SK-N-SH (cell line): Measurements from ENCODE around the gene BMP2. TPM values are rescaled to one million over a fixed set of nuclear protein-coding genes. Genes with fewer than 3 reads are reported as not detected.

Source experiments
- CTCF ChIA-PET: fragments of 300-600, 350-600 bp; formaldehyde crosslinking; extraction: SDS; loops from one replicate; lab custom pipeline; 2021; lab: Yijun Ruan, JAX
- POLR2A ChIA-PET: fragments of 350-600 bp; sonication (Branson Sonifier 250); formaldehyde crosslinking; extraction: SDS; loops from one replicate; lab custom pipeline; 2020; ENCODE audit warnings: antibody characterized with exemption, inconsistent platforms; lab: Yijun Ruan, JAX
- DNase-seq: peaks from one replicate; pipeline ENCODE4 v3.0.0; 2012
- H2AFZ ChIP-seq: fragments of 200-600 bp; sonication (generic); 2 replicates; pipeline ENCODE4 v1.8.1; 2016; ENCODE audit warnings: antibody characterized with exemption, mild to moderate bottlenecking, low read depth
- H3F3A ChIP-seq: fragments of 200-600 bp; sonication (generic); replicated peaks from 2 replicates; pipeline ENCODE3; 2016; ENCODE audit warnings: antibody characterized with exemption, mild to moderate bottlenecking; ENCODE audit not compliant: insufficient read depth
- H3K27ac ChIP-seq, 2 experiments: fragments of 200-500 bp in 1 of 2; fragments of 200-600 bp in 1 of 2; sonication (Bioruptor generic) in 1 of 2; sonication (generic), shearing (Covaris generic) in 1 of 2; 2 replicates each; pipeline versions ENCODE4 v1.5.1 to v1.6.1; 2014 to 2016; ENCODE audit warnings: low read depth in 2 of 2, inconsistent platforms in 1 of 2, low read length in 1 of 2, mild to moderate bottlenecking in 1 of 2, mixed read lengths in 1 of 2
- H3K27me3 ChIP-seq: fragments of 200-600 bp; sonication (generic), shearing (Covaris generic); 2 replicates; pipeline ENCODE4 v1.6.1; 2016; ENCODE audit warnings: mixed run types; ENCODE audit not compliant: insufficient read depth
- H3K36me3 ChIP-seq, 2 experiments: fragments of 200-500 bp in 1 of 2; fragments of 200-600 bp in 1 of 2; sonication (Bioruptor generic) in 1 of 2; sonication (generic) in 1 of 2; replicated peaks in 1 of 2; 2 replicates each; pipeline versions ENCODE3 to v1.5.1; 2014 to 2016; ENCODE audit warnings: low read length in 1 of 2, mild to moderate bottlenecking in 1 of 2; ENCODE audit not compliant: insufficient read depth in 2 of 2, control insufficient read depth in 1 of 2
- H3K4me1 ChIP-seq, 2 experiments: fragments of 200-500 bp in 1 of 2; fragments of 200-600 bp in 1 of 2; sonication (Bioruptor generic) in 1 of 2; sonication (generic), shearing (Covaris generic) in 1 of 2; 2 replicates each; pipeline versions ENCODE4 v1.5.1 to v1.6.1; 2014 to 2016; ENCODE audit warnings: low read depth in 1 of 2, low read length in 1 of 2, mixed run types in 1 of 2; ENCODE audit not compliant: insufficient read depth in 2 of 2, control insufficient read depth in 1 of 2
- H3K4me2 ChIP-seq: fragments of 200-600 bp; sonication (generic), shearing (Covaris generic); 2 replicates; pipeline ENCODE4 v1.6.1; 2017; ENCODE audit warnings: mixed run types
- H3K4me3 ChIP-seq, 2 experiments: fragments of 200-500 bp in 1 of 2; fragments of 200-600 bp in 1 of 2; sonication (Bioruptor generic) in 1 of 2; sonication (generic), shearing (Covaris generic) in 1 of 2; 2 replicates each; pipeline versions ENCODE4 v1.5.1 to v1.8.1; 2014 to 2016; ENCODE audit warnings: low read depth in 2 of 2, inconsistent platforms in 1 of 2, low read length in 1 of 2, mild to moderate bottlenecking in 1 of 2, mixed read lengths in 1 of 2, moderate library complexity in 1 of 2
- H3K79me2 ChIP-seq: fragments of 200-600 bp; sonication (generic); 2 replicates; pipeline ENCODE4 v1.8.1; 2017; ENCODE audit warnings: mild to moderate bottlenecking; ENCODE audit not compliant: insufficient read depth
- H3K9ac ChIP-seq: fragments of 200-600 bp; sonication (generic); 2 replicates; pipeline ENCODE4 v1.6.1; 2017; ENCODE audit warnings: mixed run types
- H3K9me2 ChIP-seq: fragments of 200-600 bp; sonication (generic); 2 replicates; pipeline ENCODE4 v1.6.1; 2017; ENCODE audit warnings: mixed run types
- H3K9me3 ChIP-seq: fragments of 200-600 bp; sonication (generic); 2 replicates; pipeline ENCODE4 v1.6.1; 2017; ENCODE audit warnings: mixed run types, mild to moderate bottlenecking, moderate library complexity
- H4K20me1 ChIP-seq: fragments of 200-600 bp; sonication (generic); 2 replicates; pipeline ENCODE4 v1.6.1; 2017; ENCODE audit warnings: mild to moderate bottlenecking, mixed run types; ENCODE audit not compliant: insufficient read depth
- GABPA ChIP-seq: IDR thresholded peaks from 2 replicates; pipeline ENCODE4 v1.4.0; 2012; ENCODE audit warnings: low read depth, mild to moderate bottlenecking
- MXI1 ChIP-seq: IDR thresholded peaks from 2 replicates; pipeline ENCODE4 v1.6.1; 2012; ENCODE audit warnings: mild to moderate bottlenecking, low read depth, low read length, improper control_type of control experiment
- NFIC ChIP-seq: IDR thresholded peaks from 2 replicates; pipeline ENCODE4 v1.4.0; 2012; ENCODE audit warnings: borderline replicate concordance
- RCOR1 ChIP-seq: fragments of 150-350 bp; IDR thresholded peaks from 2 replicates; pipeline ENCODE4 v1.6.1; 2017; ENCODE audit warnings: antibody characterized with exemption, low read length
- SIN3A ChIP-seq: IDR thresholded peaks from 2 replicates; pipeline ENCODE4 v1.6.1; 2012; ENCODE audit warnings: low read depth, mild to moderate bottlenecking, low read length, moderate library complexity, borderline replicate concordance
- SMC3 ChIP-seq: IDR thresholded peaks from 2 replicates; pipeline ENCODE4 v1.6.1; 2012; ENCODE audit warnings: low read depth, low read length, improper control_type of control experiment
- YY1 ChIP-seq: IDR thresholded peaks from 2 replicates; pipeline ENCODE4 v1.4.0; 2012; ENCODE audit warnings: low read depth, mild to moderate bottlenecking
- WGBS: methylation state at CpG from one replicate; pipeline ENCODE4 v1.1.6; 2017; ENCODE audit warnings: low lambda C conversion rate; 5-methylcytosine and 5-hydroxymethylcytosine counted together
- polyA plus RNA-seq, 3 experiments: library from polyadenylated mRNA; depleted of rRNA; stranded (reverse); fragments of >200 nt; gene quantifications; 2 replicates each; pipeline ENCODE4 v1.2.3, GENCODE V29; 2012
- TF ChIP-seq, protein P1 (sequence below): IDR thresholded peaks from 2 replicates; pipeline ENCODE4 v1.4.0; 2012; ENCODE audit warnings: low read depth, borderline replicate concordance
- TF ChIP-seq, protein P2 (sequence below): IDR thresholded peaks from 2 replicates; pipeline ENCODE4 v1.4.0; 2012; ENCODE audit warnings: low read depth, borderline replicate concordance
- TF ChIP-seq, protein P3 (sequence below): IDR thresholded peaks from 2 replicates; pipeline ENCODE4; 2012
- TF ChIP-seq, protein P4 (sequence below): IDR thresholded peaks from 2 replicates; pipeline ENCODE4 v1.4.0; 2012; ENCODE audit warnings: low read depth
- TF ChIP-seq, protein P5 (sequence below): fragments of 150-350 bp; IDR thresholded peaks from 2 replicates; pipeline ENCODE4 v1.6.1; 2016; ENCODE audit warnings: mild to moderate bottlenecking, low read depth, low read length

The BMP2 gene
- polyA plus RNA-seq, 1 of the 3 experiments (the other 2 are of a cell fraction) = 0.25 TPM

DNA sequence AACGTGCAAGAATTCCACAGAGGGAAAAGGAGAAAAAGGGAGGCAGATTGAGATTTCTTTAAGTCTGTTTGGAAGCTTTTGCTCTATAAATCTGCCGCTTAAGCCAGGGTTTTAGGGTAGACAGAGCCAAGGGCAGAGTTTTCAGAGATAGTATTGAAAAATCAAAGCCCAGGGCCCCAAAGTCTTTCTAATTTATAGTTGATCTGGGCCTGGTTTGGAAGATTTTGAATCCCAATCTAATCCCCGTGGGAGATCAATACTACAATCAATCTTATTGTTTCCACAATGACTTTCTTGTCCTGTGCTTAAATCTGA is 3.3 kb downstream of the BMP2 start:
- no peaks in the 10 kb centered on the region for H3K79me2 ChIP-seq
- TF ChIP-seq, protein P1, sequence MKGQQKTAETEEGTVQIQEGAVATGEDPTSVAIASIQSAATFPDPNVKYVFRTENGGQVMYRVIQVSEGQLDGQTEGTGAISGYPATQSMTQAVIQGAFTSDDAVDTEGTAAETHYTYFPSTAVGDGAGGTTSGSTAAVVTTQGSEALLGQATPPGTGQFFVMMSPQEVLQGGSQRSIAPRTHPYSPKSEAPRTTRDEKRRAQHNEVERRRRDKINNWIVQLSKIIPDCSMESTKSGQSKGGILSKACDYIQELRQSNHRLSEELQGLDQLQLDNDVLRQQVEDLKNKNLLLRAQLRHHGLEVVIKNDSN = no peak
- TF ChIP-seq, protein P2, sequence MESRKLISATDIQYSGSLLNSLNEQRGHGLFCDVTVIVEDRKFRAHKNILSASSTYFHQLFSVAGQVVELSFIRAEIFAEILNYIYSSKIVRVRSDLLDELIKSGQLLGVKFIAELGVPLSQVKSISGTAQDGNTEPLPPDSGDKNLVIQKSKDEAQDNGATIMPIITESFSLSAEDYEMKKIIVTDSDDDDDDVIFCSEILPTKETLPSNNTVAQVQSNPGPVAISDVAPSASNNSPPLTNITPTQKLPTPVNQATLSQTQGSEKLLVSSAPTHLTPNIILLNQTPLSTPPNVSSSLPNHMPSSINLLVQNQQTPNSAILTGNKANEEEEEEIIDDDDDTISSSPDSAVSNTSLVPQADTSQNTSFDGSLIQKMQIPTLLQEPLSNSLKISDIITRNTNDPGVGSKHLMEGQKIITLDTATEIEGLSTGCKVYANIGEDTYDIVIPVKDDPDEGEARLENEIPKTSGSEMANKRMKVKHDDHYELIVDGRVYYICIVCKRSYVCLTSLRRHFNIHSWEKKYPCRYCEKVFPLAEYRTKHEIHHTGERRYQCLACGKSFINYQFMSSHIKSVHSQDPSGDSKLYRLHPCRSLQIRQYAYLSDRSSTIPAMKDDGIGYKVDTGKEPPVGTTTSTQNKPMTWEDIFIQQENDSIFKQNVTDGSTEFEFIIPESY = no peak
- TF ChIP-seq GABPA = no peak
- TF ChIP-seq, protein P3, sequence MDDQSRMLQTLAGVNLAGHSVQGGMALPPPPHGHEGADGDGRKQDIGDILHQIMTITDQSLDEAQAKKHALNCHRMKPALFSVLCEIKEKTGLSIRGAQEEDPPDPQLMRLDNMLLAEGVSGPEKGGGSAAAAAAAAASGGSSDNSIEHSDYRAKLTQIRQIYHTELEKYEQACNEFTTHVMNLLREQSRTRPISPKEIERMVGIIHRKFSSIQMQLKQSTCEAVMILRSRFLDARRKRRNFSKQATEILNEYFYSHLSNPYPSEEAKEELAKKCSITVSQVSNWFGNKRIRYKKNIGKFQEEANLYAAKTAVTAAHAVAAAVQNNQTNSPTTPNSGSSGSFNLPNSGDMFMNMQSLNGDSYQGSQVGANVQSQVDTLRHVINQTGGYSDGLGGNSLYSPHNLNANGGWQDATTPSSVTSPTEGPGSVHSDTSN = no peak
- TF ChIP-seq, protein P4, sequence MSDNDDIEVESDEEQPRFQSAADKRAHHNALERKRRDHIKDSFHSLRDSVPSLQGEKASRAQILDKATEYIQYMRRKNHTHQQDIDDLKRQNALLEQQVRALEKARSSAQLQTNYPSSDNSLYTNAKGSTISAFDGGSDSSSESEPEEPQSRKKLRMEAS = no peak
- TF ChIP-seq YY1 = no peak
- no peak for TF ChIP-seq SIN3A
- no peak for TF ChIP-seq MXI1
- no peak for TF ChIP-seq RCOR1
- no peak for TF ChIP-seq NFIC
- no peak for TF ChIP-seq SMC3
- TF ChIP-seq, protein P5, sequence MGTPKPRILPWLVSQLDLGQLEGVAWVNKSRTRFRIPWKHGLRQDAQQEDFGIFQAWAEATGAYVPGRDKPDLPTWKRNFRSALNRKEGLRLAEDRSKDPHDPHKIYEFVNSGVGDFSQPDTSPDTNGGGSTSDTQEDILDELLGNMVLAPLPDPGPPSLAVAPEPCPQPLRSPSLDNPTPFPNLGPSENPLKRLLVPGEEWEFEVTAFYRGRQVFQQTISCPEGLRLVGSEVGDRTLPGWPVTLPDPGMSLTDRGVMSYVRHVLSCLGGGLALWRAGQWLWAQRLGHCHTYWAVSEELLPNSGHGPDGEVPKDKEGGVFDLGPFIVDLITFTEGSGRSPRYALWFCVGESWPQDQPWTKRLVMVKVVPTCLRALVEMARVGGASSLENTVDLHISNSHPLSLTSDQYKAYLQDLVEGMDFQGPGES = no peak
- CTCF ChIA-PET = interaction anchor here (0.7 kb wide), 1 partner anchor 195 kb away, joined by 4 read pairs; no protein-coding TSS in a partner anchor

More for the DNA sequence above, 3.3 kb downstream of the BMP2 start:
- Histone ChIP-seq H3K9me3 (no peaks in the 10 kb centered on the region), H3K4me1 (no peaks in the 10 kb centered on the region; a peak in 1 of 4 replicates), H3F3A (peaks cover 8% of the 10 kb centered on the region), H3K27ac (no peak overlapping the region), H3K4me3 (no peak overlapping the region), H3K36me3 (no peaks in the 10 kb centered on the region), H3K9ac (no peak overlapping the region), H3K27me3 (peaks cover 16% of the 10 kb centered on the region; the same call in 1 of the 2 replicates), H3K9me2 (no peaks in the 10 kb centered on the region), H2AFZ (no peak overlapping the region), H4K20me1 (no peaks in the 10 kb centered on the region), H3K4me2 (no peak overlapping the region)
- 52% methylated on average over 3 of the region's 3 CpGs for WGBS
- POLR2A ChIA-PET = no interaction called here
- no peak for DNase-seq
